Activated CD4-positive, alpha-beta memory T cell treated with anti-CD3 and anti-CD28 coated beads, Interleukin-2, amount 10 ng/mL, durations not matched to agents 7 days and 5 days (primary cell): ENCODE results near the gene EREG. TPM values are rescaled to one million over a fixed set of nuclear protein-coding genes. Genes with fewer than 3 reads are reported as not detected.

Source experiments
- CTCF ChIA-PET: fragments of 350-600 bp; sonication (Branson Sonifier 250); formaldehyde crosslinking; loops from one replicate; lab custom pipeline; 2021; ENCODE audit warnings: antibody characterized with exemption, inconsistent platforms; lab: Charles Lee
- POLR2A ChIA-PET: fragments of 350-600 bp; sonication (Branson Sonifier 250); formaldehyde crosslinking; loops from one replicate; lab custom pipeline; 2021; ENCODE audit warnings: antibody characterized with exemption; lab: Charles Lee
- DNase-seq: peaks from one replicate; pipeline ENCODE4 v3.0.0-alpha.2; 2020
- H3K27ac Mint-ChIP-seq: one replicate; pipeline ENCODE4 v1.8.0; 2021; ENCODE audit warnings: mild to moderate bottlenecking, mixed read lengths
- H3K27me3 Mint-ChIP-seq: one replicate; pipeline ENCODE4 v1.8.0; 2021; ENCODE audit warnings: mixed read lengths
- H3K36me3 Mint-ChIP-seq: one replicate; pipeline ENCODE4 v1.8.0; 2021; ENCODE audit warnings: low read depth, mixed read lengths
- H3K4me1 Mint-ChIP-seq: one replicate; pipeline ENCODE4 v1.8.0; 2021; ENCODE audit warnings: mixed read lengths
- H3K4me3 Mint-ChIP-seq: one replicate; pipeline ENCODE4 v1.8.0; 2021; ENCODE audit warnings: mild to moderate bottlenecking, mixed read lengths
- H3K9me3 Mint-ChIP-seq: one replicate; pipeline ENCODE4 v1.8.0; 2021; ENCODE audit warnings: mixed read lengths
- total RNA-seq, 2 experiments: library from RNA; stranded (reverse); gene quantifications; one replicate each; pipeline ENCODE4 v1.2.3, GENCODE V29; 2021

EREG gene
- total RNA-seq: not detected

DNA sequence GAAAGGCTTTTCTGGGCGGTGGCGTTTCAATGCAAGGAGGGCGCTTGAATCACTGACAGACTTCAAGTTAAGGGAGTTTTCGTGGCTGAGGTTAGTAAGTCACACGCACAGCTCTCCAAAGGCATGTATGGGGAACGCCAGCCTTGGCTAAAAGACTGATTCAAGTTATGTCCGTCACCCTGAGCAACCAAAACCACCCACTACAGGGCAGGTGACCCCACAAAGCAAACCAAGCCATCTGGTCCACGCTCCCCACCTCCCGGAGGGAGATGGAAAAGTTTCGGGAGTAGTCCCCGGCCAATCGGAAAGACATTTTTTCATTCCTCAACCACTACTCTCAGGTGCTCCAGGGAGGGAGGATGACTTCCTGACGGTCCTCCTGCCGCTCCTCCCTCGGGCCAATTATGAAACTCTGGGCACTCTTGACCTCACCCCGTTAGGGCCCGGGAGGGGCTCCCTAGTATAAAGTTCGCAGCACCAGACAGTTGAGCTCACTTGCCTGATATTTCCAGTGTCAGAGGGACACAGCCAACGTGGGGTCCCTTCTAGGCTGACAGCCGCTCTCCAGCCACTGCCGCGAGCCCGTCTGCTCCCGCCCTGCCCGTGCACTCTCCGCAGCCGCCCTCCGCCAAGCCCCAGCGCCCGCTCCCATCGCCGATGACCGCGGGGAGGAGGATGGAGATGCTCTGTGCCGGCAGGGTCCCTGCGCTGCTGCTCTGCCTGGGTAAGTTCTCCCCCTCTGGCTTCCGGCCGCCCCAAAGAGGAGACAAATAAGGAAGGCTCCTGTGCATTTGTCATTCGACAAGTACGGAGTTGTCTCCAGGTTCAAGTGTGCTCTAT is at the start of gene EREG:
Gene EREG, plus strand, starts transcription at position 494 of the 840 bp plus-strand sequence. Its CDS starts 164 bp downstream, at position 658.
- CTCF ChIA-PET: no interaction called here
- Mint-ChIP-seq H3K9me3 (no peaks in the 10 kb centered on the region), H3K36me3 (no peaks in the 10 kb centered on the region), H3K4me3 (peak within 1 kb of the TSS; percentile 55), H3K27ac (no peak within 1 kb of the TSS), H3K27me3 (peaks cover 37% of the 10 kb centered on the region), H3K4me1 (peaks cover 10% of the 10 kb centered on the region)
- DNase-seq: no peak
- POLR2A ChIA-PET: no interaction called here

DNA sequence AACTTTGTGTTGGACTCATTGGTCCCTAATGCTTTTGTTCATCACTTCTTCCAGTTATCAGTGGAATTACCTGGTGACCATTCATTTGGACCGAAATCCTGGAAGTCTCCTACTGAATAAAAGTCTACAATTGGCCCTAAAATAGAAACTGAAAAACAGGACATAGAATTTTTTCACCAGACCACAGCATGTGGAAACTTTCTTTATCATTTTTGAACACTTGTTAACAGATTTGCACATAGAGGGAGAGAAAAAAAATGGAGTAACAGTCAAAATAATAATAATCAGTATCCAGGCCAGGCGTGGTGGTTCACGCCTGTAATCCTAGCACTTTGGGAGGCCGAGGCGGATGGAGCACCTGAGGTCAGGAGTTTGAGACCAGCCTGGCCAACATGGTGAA is 49.6 kb upstream of the EREG start:
- H3K4me3 Mint-ChIP-seq: no peak overlapping the region
- H3K27ac Mint-ChIP-seq: no peak overlapping the region
- no peaks in the 10 kb centered on the region for H3K4me1 Mint-ChIP-seq
- DNase-seq: no peak
- no peaks in the 10 kb centered on the region for H3K27me3 Mint-ChIP-seq
- POLR2A ChIA-PET: no interaction called here
- no peaks in the 10 kb centered on the region for H3K36me3 Mint-ChIP-seq
- CTCF ChIA-PET: interaction anchor here (0.7 kb wide), 1 partner anchor 11 kb away, joined by 3 read pairs; no protein-coding TSS in a partner anchor
- H3K9me3 Mint-ChIP-seq: no peaks in the 10 kb centered on the region

- Mint-ChIP-seq H3K36me3 (no peaks in the 10 kb centered on the region), H3K27ac (no peak overlapping the region), H3K27me3 (peaks cover 3% of the 10 kb centered on the region), H3K4me3 (no peak overlapping the region), H3K4me1 (no peaks in the 10 kb centered on the region), H3K9me3 (no peaks in the 10 kb centered on the region)
- ChIA-PET CTCF (interaction anchor here (0.9 kb wide), 1 partner anchor 17 kb away, joined by 3 read pairs; no protein-coding TSS in a partner anchor), POLR2A (no interaction called here)
- DNase-seq: no peak
Measured at GRCh38 chr4:74316397-74316796, 48.5 kb upstream of the EREG start.

DNA sequence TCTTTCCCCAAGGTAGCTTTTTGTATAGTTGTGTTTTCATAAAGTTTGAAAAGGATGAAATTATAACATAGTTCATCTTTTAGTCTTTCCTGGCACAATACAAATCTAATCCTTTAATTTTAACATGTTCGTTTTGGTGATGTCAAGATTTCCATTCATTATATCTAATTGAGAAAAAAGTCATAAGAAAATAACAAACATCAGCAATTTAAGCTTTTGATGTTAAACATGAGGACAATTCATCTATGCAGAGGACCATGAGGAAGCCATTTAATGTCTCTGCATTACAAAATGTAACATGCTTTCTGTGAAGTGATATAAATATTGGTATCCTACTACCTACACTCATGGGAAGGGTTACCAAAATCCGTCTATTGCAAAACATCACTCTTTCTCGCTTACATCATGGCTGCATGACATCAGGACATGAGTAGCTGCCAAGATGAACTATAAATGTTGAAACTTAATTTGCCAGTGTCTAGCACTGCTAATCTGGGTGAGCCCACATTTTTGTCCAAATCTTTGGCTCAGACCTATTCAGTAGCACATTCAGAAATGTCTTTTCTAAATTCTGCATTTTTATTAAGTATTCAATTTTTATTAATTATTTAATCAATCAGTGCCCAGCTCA is 47.2 kb upstream of the EREG start:
- H3K4me1 Mint-ChIP-seq: no peaks in the 10 kb centered on the region
- H3K9me3 Mint-ChIP-seq: no peaks in the 10 kb centered on the region
- CTCF ChIA-PET: interaction anchor here (0.9 kb wide), 1 partner anchor 89 kb away, joined by 6 read pairs; no protein-coding TSS in a partner anchor

DNA sequence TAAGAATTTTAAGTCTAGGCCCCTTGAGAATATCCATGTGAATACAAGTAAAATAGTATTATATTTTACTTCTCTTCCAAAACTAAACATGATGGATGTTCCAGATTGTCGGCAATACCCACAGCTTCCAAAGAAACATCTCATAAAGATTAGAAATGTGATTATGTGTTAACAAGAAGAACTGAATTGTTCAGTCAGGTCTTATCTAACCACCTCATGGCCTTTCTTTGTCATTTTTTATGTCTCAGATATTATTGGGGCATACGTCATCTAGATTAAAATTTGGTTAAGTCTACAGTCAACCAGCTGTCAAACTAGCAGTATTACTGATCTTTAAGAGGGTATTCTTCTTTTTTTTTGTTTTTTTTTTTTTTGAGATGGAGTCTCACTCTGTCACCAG is 46.7 kb upstream of the EREG start:
- Mint-ChIP-seq H3K27ac (no peak overlapping the region), H3K27me3 (peaks cover 13% of the 10 kb centered on the region), H3K9me3 (no peaks in the 10 kb centered on the region), H3K4me1 (no peaks in the 10 kb centered on the region), H3K36me3 (no peaks in the 10 kb centered on the region), H3K4me3 (no peak overlapping the region)
- no peak for DNase-seq
- ChIA-PET POLR2A (no interaction called here), CTCF (interaction anchor here (0.6 kb wide), 1 partner anchor 129 kb away, joined by 3 read pairs; no protein-coding TSS in a partner anchor)

More for the DNA sequence above, 47.2 kb upstream of the EREG start:
- POLR2A ChIA-PET: no interaction called here
- peaks cover 8% of the 10 kb centered on the region for H3K27me3 Mint-ChIP-seq
- DNase-seq: no peak
- H3K27ac Mint-ChIP-seq: no peak overlapping the region
- no peaks in the 10 kb centered on the region for H3K36me3 Mint-ChIP-seq
- no peak overlapping the region for H3K4me3 Mint-ChIP-seq

- Mint-ChIP-seq H3K4me1 (no peaks in the 10 kb centered on the region), H3K4me3 (no peak overlapping the region), H3K27me3 (peaks cover 18% of the 10 kb centered on the region), H3K9me3 (no peaks in the 10 kb centered on the region), H3K36me3 (no peaks in the 10 kb centered on the region), H3K27ac (no peak overlapping the region)
- ChIA-PET CTCF (interaction anchor here (1.3 to 1.8 kb wide), 3 partner anchors 18 to 356 kb away, joined by 4 to 11 read pairs (median 8); no protein-coding TSS in a partner anchor), POLR2A (no interaction called here)
- DNase-seq: no peak
Measured at GRCh38 chr4:74319470-74319869, 45.5 kb upstream of the EREG start.

DNA sequence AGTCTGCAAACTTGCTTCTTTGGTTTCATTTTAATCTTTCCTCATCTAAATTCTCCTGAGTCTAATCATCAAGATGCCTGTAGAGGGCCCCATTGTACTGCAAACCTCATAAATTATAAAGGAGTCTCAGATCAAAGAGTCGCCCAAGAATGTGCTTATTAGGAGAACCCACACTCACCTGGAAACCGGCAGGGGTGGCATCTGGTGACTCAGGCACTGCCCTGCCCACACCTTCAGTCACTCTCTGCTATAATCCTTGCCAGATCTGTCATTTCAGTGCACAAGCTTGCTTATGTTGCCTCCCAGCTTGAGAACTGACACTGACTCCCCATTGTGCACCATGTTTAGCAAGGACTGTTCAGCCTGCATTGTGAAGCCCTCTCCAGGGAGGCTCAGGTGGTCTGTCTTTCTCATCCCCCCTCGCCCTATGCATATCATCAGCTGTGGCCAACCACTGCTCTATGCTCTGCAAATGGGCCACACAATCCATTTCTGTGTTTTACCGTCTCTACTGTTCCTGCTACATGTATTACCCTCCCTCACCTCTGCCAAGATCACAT is 44.3 kb upstream of the EREG start:
- CTCF ChIA-PET: interaction anchor here (1.0 to 1.8 kb wide), 4 partner anchors 17 to 355 kb away, joined by 4 to 11 read pairs (median 8); no protein-coding TSS in a partner anchor
- Mint-ChIP-seq H3K9me3 (no peaks in the 10 kb centered on the region), H3K4me1 (no peaks in the 10 kb centered on the region)

DNA sequence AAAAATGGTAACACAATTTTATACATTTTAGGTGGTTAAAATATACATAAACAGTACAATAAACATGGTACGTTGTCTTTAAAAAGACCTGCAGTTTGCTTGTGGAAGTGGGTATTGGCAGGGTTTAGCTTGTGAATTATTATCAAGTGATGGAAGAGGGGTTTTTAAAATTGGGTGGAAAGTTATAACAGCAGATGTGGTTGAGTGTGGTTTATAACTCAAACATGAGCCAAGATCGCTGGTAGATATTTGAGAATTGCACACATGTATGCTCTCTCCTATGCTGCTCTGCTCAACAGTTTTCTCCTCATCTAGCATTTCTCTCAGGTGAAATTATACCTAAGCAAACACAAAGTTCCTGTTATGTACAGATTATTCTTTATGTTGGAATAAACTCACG is 42.6 kb upstream of the EREG start:
- Mint-ChIP-seq H3K27me3 (peaks cover 18% of the 10 kb centered on the region), H3K9me3 (no peaks in the 10 kb centered on the region), H3K36me3 (no peaks in the 10 kb centered on the region), H3K27ac (no peak overlapping the region), H3K4me1 (no peaks in the 10 kb centered on the region), H3K4me3 (no peak overlapping the region)
- DNase-seq: no peak
- CTCF ChIA-PET: no interaction called here
- POLR2A ChIA-PET: no interaction called here

More for the DNA sequence above, 44.3 kb upstream of the EREG start:
- Mint-ChIP-seq H3K36me3 (no peaks in the 10 kb centered on the region), H3K4me3 (no peak overlapping the region), H3K27ac (no peak overlapping the region), H3K27me3 (peaks cover 18% of the 10 kb centered on the region)
- POLR2A ChIA-PET: no interaction called here
- DNase-seq: no peak

GRCh38 chr4:74323663-74324062 is 41.3 kb upstream of the EREG start:
- ChIA-PET CTCF (no interaction called here), POLR2A (no interaction called here)
- no peak overlapping the region for H3K4me3 Mint-ChIP-seq
- no peaks in the 10 kb centered on the region for H3K9me3 Mint-ChIP-seq
- no peak overlapping the region for H3K27ac Mint-ChIP-seq
- peaks cover 21% of the 10 kb centered on the region for H3K27me3 Mint-ChIP-seq
- no peak for DNase-seq
- H3K36me3 Mint-ChIP-seq: no peaks in the 10 kb centered on the region
- no peaks in the 10 kb centered on the region for H3K4me1 Mint-ChIP-seq

GRCh38 chr4:74324262-74324661 is 40.7 kb upstream of the EREG start:
- H3K27me3 Mint-ChIP-seq: peaks cover 27% of the 10 kb centered on the region
- ChIA-PET POLR2A (no interaction called here), CTCF (no interaction called here)
- H3K9me3 Mint-ChIP-seq: no peaks in the 10 kb centered on the region
- no peak for DNase-seq
- H3K4me1 Mint-ChIP-seq: no peaks in the 10 kb centered on the region
- no peaks in the 10 kb centered on the region for H3K36me3 Mint-ChIP-seq
- H3K4me3 Mint-ChIP-seq: no peak overlapping the region
- H3K27ac Mint-ChIP-seq: no peak overlapping the region

GRCh38 chr4:74325886-74326285 is 39.1 kb upstream of the EREG start:
- POLR2A ChIA-PET: no interaction called here
- no peaks in the 10 kb centered on the region for H3K4me1 Mint-ChIP-seq

GRCh38 chr4:74327762-74328161 is 37.2 kb upstream of the EREG start:
- Mint-ChIP-seq H3K27ac (no peak overlapping the region), H3K36me3 (no peaks in the 10 kb centered on the region), H3K27me3 (peaks cover 24% of the 10 kb centered on the region), H3K4me3 (no peak overlapping the region), H3K9me3 (no peaks in the 10 kb centered on the region), H3K4me1 (no peaks in the 10 kb centered on the region)
- ChIA-PET CTCF (interaction anchor here (1.0 kb wide), 1 partner anchor 204 kb away, joined by 3 read pairs; no protein-coding TSS in a partner anchor), POLR2A (no interaction called here)
- no peak for DNase-seq

More at GRCh38 chr4:74325886-74326285, 39.1 kb upstream of the EREG start:
- Mint-ChIP-seq H3K27ac (no peak overlapping the region), H3K4me3 (no peak overlapping the region), H3K27me3 (peaks cover 31% of the 10 kb centered on the region), H3K36me3 (no peaks in the 10 kb centered on the region), H3K9me3 (no peaks in the 10 kb centered on the region)
- CTCF ChIA-PET: no interaction called here
- no peak for DNase-seq

- ChIA-PET POLR2A (no interaction called here), CTCF (interaction anchor here (0.6 kb wide), 1 partner anchor 18 kb away, joined by 3 read pairs; no protein-coding TSS in a partner anchor)
- no peak overlapping the region for H3K27ac Mint-ChIP-seq
- peaks cover 17% of the 10 kb centered on the region for H3K27me3 Mint-ChIP-seq
- H3K36me3 Mint-ChIP-seq: no peaks in the 10 kb centered on the region
- DNase-seq: no peak
- no peaks in the 10 kb centered on the region for H3K9me3 Mint-ChIP-seq
- H3K4me3 Mint-ChIP-seq: no peak overlapping the region
- H3K4me1 Mint-ChIP-seq: no peaks in the 10 kb centered on the region
Measured at GRCh38 chr4:74328501-74328900, 36.4 kb upstream of the EREG start.
